HG03442 (cell line): ENCODE data around the gene CYP2C9.
"Not testable (repeated sequence)": the region's sequence is repeated elsewhere in the genome, so short reads cannot be mapped to it uniquely, and the experiment has no call there.

Source experiments
- ATAC-seq: cut with Tn5 transposase; IDR thresholded peaks from one replicate; pipeline ENCODE4 v1.9.1; 2021; ENCODE audit warnings: mild to moderate bottlenecking, moderate library complexity; ENCODE audit not compliant: unreplicated experiment

The CYP2C9 gene

DNA sequence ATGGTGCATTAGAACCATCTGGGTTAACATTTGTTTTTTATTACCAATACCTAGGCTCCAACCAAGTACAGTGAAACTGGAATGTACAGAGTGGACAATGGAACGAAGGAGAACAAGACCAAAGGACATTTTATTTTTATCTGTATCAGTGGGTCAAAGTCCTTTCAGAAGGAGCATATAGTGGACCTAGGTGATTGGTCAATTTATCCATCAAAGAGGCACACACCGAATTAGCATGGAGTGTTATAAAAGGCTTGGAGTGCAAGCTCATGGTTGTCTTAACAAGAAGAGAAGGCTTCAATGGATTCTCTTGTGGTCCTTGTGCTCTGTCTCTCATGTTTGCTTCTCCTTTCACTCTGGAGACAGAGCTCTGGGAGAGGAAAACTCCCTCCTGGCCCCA is at the start of gene CYP2C9:
CYP2C9 (plus strand) TSS at position 276 of the 400 bp plus-strand sequence; CDS start at position 301, 25 bp downstream.
- ATAC-seq: no peak

DNA sequence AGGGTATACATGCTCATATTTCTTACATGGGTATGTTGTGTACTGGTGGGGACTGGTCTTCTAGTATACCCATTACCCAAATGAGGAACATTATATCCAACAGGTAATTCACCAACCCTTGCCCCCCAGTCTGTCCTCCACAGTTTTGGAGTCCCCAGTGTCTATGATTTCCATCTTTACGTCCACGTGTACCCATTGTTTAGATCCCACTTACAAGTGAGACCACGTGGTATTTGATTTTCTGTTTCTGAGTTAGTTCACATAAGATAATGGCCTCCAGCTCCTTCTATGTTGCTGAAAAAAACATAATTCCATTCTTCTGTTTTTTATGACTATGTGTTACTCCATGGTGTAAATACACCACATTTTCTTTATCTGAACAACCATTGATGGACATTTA is 49.3 kb upstream of the CYP2C9 start:
- no peak for ATAC-seq

DNA sequence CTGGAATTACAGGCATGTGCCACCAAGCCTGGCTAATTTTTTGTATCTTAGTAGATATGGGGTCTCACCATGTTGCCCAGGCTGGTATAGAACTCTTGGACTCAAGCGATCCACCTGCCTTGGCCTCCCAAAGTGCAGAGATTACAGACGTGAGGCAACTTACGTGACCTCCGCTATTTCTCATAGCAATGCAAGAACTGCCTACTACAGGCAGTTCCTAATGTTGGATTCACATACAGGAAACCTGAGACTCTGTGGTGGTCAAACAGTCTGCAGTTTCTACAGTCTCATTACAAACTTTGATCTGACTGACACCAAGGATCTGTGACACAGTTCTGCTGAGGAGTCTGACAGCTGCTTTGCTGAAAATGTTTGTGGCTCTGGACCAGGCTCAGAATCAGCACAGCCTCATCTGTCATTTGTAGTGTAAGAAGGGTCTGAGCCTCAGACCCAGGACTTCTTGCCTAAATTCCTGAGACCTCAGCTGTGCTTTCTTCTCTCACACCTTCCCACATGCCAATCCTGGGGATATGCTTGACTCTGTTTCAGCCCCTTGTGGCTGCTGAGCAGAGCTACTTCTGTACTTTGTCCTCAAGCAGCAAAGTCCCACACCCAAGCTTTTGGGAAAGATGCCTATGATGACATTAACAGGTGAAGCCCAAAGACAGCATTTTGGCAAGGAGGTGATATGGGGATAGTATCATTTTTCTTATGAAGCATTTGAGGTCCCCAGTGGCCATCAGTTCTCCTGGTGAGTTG is 48.0 kb upstream of the CYP2C9 start:
- no peak for ATAC-seq

DNA sequence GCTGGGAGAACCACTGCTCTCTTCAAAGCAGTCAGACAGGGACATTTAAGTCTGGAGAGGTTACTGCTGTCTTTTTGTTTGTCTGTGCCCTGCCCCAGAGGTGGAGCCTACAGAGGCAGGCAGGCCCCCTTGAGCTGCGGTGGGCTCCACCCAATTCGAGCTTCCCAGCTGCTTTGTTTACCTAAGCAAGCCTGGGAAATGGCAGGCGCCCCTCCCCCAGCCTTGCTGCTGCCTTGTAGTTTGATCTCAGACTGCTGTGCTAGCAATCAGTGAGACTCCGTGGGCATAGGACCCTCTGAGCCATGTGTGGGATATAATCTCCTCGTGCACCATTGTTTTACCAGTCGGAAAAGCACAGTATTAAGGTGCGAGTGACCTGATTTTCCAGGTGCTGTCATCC is 40.0 kb upstream of the CYP2C9 start:
- not testable (repeated sequence) for ATAC-seq

DNA sequence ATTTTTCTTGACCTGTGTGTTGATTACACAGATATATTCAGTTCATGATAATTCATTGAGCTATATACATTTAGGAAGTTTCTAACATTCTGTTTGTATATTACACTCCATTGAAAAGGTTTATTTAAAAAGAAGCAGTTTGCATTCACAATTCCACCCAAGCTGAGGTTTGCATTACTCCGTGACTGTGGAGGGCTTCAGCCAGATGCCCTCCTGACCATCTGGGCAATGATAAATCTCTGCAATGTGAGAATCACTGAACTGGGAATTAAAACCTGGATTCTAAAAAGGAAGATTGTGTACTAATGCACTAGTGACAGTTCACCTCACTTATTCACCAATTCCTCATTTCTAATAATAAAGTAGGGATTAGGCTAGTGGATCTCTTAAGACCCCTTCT is 36.4 kb upstream of the CYP2C9 start:
- no peak for ATAC-seq

DNA sequence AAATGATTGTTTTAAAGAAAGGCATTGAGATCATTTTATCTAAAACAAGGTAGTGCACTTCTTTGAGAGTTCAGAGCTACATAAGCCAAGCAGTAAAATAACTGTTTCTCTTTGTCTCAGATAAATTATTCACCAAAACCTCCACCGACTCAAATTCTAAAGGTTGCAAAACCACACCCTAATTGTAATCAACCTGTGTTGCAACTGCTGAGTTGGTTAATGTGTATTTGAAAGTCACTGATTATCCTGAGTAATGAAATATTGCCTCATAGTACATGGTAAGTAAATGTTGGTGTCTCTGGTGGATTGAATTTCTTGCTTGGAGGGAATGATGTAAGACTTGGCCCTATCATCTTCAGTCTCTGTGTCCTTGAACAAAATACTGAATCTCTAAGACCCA is 35.9 kb upstream of the CYP2C9 start:
- ATAC-seq: no peak

DNA sequence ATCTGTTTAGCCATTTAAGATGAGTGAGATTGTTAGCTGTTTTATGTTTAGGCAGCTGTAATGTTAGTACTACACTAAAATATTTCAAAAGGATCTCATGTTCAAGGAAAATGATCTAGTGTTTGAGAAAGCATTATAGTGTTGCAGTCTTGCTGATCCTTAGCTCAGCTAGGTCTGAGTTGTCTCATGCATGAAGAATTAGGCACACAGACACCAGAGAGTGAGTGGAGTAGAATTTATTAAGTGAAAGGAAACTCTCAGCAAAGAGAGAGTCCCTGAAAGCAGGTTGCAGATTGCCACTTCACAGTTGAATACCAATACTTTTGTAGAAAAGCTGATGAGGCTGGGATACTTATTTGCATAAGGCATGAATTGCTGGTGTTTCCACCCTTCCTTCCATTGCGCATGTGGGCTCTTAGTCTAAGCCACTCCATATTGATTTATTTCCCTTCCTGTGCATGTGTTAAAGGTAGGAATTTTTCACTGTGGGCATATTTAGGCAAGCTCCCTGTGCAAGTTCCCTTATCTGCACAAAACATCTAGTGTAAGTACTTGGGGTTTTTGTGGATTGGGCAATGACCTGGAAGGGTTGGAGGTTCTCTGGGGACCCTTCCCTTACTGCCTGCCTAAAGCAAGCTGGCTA is 33.8 kb upstream of the CYP2C9 start:
- ATAC-seq: not testable (repeated sequence)

DNA sequence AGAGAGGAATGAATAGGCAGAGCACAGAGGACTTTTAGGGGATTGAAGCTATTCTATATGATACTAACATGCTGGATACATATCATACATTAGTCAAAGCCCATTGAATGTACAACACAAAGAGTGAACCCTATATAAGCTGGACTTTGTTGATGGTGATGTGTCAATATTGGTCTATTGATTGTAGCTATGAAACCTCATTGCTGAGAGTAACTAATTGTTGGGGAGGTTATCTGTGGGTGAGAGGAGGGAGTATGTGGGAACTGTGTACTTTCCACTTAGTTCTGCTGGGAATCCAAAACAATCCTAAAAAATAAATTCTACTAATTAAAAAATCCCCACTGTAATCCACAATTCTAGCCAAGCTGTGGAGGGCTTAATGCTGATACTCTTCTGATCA is 22.0 kb upstream of the CYP2C9 start:
- no peak for ATAC-seq

DNA sequence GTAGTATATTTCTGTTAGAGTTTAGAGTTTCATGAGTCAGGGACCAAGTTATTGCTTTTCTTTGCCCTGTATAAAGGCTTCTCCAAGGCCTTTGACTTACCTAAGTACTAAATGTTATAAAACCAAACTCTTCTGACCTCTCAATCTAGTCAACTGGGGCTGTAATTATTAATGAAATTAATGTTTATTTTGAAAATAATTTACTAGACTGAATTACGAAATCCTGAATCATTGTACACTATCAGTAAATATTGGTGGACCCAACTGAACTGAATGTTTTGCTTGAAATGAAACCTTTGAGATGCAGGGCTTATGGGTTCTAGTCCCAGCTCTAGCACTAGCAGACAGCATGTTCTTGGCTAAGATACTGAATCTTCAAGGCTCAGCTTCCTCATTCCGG is 1.7 kb upstream of the CYP2C9 start:
- no peak for ATAC-seq

DNA sequence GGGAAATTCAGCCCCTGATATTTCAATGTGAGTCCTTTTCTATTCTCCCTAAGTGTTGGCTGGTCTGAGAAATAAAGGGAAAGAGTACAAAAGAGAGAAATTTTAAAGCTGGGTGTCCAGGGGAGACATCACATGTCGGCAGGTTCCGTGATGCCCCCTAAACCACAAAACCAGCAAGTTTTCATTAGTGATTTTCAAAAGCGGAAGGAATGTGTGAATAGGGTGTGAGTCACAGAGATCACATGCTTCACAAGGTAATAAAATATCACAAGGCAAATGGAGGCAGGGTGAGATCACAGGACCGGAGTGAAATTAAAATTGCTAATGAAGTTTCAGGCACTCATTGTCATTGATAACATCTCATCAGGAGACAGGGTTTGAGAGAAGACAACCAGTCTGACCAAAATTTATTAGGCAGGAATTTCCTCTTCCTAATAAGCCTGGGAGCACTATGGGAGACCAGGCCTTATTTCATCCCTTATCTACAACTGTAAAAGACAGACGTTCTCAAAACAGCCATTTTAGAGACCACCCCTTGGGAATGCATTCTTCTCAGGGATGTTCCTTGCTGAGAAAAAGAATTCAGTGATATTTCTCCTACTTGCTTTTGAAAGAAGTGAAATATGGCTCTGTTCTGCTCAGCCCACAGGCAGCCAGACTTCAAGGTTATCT is 5.1 kb downstream of the CYP2C9 start:
- ATAC-seq: not testable (repeated sequence)

DNA sequence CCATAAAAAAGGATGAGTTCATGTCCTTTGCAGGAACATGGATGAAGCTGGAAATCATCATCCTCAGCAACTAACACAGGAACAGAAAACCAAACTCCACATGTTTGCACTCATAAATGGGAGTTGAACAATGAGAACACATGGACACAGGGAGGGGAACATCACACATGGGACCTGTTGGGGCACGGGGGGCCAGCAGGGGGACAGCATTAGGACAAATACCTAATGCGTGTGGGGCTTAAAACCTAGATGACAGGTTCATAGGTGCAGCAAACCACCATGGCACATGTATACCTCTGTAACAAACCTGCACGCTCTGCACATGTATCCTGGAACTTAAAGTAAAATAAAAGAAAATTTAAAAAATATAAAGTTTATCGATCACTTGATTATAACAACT is 7.7 kb downstream of the CYP2C9 start:
- not testable (repeated sequence) for ATAC-seq

DNA sequence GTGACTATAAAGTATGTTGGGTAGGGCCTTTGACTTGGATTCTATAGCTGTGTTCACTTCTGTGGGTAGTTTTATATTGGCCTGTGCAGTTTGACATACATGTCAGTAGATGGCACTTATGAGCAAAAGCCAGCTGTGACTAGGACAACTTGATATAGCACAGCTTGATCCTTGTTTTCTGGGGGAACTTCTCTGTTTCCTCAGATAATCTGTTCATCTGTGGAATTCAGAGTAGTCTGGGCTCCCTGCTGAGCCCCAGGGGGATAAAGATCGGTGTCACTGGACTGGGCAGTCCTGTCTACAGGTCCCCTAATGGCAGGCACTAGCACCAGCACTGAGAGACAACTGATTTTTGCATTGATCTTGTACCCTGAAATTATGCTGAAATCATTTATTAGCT is 25.4 kb downstream of the CYP2C9 start:
- peak; percentile 87 for ATAC-seq

DNA sequence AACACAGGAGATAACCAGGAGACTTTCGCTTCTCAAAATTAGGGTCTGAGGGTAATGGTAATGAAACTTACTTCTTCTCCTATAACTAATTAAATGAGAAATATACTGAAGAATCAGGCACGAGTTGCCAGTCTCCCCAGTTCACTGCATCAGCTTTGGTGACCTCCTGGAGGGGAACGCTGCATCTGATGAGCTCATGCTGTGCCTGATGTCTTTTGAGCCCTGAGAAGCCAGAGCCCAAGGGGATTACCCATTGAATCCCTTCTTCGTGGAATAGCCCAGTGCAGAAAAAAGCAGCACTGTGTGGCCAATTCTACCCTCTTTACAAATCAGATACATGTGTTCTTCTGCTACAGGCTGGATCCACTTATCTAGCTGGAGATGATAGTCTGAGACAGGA is 45.1 kb downstream of the CYP2C9 start:
- ATAC-seq: no peak

DNA sequence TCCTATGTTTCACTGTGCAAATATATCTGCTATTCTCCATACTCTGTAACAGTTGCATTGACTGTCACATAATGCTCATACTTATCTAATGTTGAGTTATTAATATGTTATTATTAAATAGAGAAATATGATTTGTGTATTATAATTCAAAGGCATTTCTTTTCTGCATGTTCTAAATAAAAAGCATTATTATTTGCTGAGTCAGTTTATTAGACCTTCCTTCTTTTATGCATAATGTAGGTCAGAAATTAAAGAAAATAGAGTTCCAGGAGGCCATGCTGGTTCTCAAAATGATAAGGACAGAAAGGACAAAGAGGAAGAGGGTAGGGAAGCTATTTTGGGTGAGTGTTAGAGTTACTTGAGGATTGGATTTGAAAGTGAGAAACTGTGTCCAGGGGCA is 50.7 kb downstream of the CYP2C9 start:
- ATAC-seq: no peak

DNA sequence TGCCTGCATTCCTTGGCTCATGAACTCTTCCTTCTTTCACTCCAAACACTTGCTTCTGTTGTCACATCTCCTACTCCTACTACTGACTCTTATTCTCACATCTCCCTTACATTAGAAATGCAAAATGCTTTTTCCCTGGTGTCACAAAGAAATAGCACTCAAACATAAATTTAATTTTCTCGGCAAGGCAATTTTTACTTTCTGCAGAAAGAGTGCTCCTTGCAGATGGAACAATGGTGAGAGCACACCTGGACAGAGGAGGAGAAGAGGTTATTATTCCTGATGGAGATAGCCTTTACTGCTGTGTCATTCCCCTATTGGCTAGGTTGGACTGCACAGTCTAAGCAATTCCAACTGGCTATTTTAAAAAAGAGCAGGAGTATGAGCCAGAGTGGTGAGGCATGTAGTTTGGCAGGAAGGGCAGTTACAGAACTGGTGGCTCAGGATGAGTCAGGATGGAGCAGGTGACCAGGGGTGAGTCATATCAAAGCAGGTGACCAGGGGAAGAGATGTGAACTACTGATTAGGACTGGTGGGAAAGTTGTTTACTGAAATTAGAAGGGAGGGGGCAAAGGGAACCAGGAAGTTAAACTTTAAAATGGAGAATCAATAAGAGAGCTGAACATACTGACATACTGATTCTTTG is 52.9 kb downstream of the CYP2C9 start:
- ATAC-seq: no peak

DNA sequence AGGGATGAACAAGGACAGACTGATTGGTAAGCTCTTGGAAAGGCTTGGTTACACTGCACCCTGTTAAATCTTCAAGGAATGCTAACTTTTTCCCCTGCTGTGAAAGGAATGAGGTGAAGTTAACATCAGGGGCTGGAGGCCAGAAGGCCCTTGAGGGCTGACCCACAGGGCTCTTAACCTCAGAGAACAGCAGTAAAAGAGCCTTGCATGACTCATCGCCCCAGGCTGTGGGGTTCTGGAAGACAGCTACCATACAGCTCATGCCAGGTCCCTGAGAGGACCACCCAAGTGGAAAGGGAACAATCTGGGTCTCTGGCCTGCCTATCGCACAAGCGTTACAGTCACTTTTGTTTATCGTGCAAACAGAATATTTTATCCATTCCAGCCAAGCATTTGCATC is 54.4 kb downstream of the CYP2C9 start:
- ATAC-seq: no peak

DNA sequence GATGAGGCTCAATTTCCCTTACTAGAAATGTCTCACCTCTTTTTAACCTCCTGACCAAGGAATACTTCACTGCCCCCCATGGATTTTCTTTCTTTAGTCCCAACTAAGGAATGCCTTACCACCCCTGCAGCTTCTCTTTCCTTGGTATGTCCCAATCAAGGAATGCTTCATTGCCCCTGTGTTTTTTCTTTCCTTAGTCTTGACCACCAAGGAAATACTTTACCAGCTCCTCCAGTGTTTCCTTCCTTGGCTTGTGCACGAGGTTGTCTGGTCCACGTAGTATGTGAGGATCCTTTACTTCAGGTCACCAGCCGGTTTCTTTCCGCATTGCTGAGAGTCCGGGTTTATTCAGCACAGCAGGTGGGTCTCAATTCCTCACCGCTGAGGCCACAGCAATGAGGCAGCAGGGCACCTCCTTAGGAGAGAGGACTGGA is 59.3 kb downstream of the CYP2C9 start:
- ATAC-seq: no peak

DNA sequence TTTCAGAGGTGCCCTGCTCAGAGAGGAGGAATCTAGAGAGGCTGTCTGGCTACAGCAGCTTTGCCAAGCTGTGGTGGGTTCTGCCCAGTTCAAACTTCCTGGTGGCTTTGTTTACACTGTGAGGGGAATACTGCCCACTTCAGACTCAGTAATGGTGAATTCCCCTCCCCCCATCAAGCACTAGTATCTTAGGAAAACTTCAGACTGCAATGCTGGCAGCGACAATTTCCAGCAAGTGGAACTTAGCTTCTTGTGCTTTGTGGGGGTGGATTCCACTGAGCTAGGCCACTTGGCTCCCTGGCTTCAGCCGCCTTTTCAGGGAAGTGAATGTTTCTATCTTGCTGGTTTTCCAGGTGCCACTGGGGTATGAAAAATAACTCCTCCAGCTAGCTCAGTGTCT is 88.0 kb downstream of the CYP2C9 start:
- no peak for ATAC-seq

DNA sequence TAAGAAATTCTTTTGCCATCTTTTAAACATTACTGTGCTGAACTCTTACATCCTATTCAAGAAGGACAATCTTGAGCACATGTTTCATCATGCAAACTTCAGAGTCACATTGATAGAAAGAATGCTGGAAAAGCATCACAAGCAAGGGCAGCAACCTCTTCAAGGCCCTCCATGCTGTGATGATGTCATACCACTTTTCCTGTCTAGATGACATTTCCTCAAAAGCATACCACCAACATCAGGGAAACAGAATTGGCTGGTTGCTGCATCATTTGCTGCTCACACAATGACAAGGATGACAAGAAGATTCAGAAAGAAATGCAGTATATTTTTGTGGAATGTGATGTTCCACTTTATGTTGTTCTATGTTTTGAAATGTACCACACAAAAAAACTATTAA is 93.2 kb downstream of the CYP2C9 start:
- ATAC-seq: no peak

DNA sequence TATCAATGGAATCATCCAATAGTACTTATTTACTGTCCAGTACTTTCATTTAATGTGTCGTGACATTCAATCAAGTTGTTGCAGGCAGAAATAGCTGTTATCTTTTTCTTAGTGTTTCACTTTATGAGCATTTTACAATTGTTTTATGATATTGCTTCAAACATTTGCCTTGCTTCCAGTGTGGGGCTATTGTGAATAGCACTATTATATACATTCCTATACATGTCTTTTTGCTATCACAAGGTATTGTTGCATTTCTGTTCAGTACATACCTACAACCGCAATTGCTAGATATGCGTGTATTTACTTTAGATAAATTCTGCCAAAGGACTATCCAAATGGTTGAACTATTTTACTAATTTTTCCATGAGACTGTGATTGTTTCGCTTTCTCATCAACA is 95.9 kb downstream of the CYP2C9 start:
- no peak for ATAC-seq
